Activated CD4-positive, alpha-beta T cell treated with anti-CD3 and anti-CD28 coated beads, Interleukin-2, amount 10 ng/mL, durations not matched to agents 24 days and 14 days (primary cell): ENCODE results near the gene FAM161A. TPM values are rescaled to one million over a fixed set of nuclear protein-coding genes. Genes with fewer than 3 reads are reported as not detected.

Experiments used
- DNase-seq: peaks from one replicate; pipeline ENCODE4 v3.0.0; 2022
- H3K27ac Mint-ChIP-seq: one replicate; pipeline ENCODE4 v1.8.0; 2022; ENCODE audit warnings: mild to moderate bottlenecking, mixed read lengths
- H3K27me3 Mint-ChIP-seq: one replicate; pipeline ENCODE4 v1.8.0; 2022; ENCODE audit warnings: mixed read lengths
- H3K36me3 Mint-ChIP-seq: one replicate; pipeline ENCODE4 v1.8.0; 2022; ENCODE audit warnings: low read depth, mild to moderate bottlenecking, mixed read lengths
- H3K4me1 Mint-ChIP-seq: one replicate; pipeline ENCODE4 v1.8.0; 2021; ENCODE audit warnings: mixed read lengths
- H3K4me3 Mint-ChIP-seq: one replicate; pipeline ENCODE4 v1.8.0; 2022; ENCODE audit warnings: mild to moderate bottlenecking, moderate library complexity, mixed read lengths
- H3K9me3 Mint-ChIP-seq: one replicate; pipeline ENCODE4 v1.8.0; 2021; ENCODE audit warnings: mixed read lengths
- intact Hi-C: fragments of 100-400 bp; cut with micrococcal nuclease; formaldehyde crosslinking; loops from one replicate; pipeline ENCODE4 v1.15.1; 2023
- total RNA-seq: library from RNA; stranded (reverse); gene quantifications from 2 replicates; pipeline ENCODE4 v1.2.3, GENCODE V29; 2022

Gene FAM161A
- total RNA-seq, 1 donor from 2014 or later, result 4.5 TPM

- Mint-ChIP-seq H3K9me3 (no peaks in the 10 kb centered on the region), H3K36me3 (no peaks in the 10 kb centered on the region), H3K4me3 (no peak overlapping the region), H3K27me3 (peaks cover 12% of the 10 kb centered on the region), H3K4me1 (peaks cover 5% of the 10 kb centered on the region), H3K27ac (no peak overlapping the region)
- intact Hi-C loops, result no loop called here
- no peak for DNase-seq
These were observed 63.9 kb downstream of the FAM161A start for GRCh38 chr2:61789807-61790602.

DNA sequence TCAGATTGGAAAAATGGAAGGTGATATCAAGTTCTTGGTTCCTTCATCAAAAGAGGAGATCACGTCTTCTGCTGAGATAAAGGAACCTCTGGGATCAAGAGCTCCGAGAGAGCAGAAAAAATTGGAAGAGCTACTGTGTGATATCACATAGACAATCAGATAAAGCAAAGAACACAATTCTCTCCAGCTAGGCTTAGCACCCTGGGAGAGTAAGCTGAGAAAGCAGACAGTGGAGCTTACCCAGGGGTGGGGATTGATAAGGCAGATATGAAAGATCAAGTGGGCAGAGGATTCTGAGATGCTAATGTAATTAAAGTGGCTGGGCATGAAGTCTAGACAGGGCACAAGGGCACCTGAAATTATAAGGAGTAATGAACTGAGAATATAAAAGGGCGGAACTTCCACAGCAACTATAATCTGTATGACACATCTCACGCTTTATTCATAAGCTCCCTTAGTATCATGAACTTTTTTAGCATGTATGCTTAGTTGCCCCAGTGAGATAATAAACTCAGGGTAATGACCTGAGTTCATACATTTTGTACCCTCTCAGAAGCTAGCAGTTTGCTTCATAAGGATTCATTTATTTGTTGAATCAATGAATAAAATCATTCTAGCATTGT is 65.8 kb downstream of the FAM161A start:
- H3K27ac Mint-ChIP-seq, result no peak overlapping the region
- H3K27me3 Mint-ChIP-seq, result peaks cover 8% of the 10 kb centered on the region
- H3K9me3 Mint-ChIP-seq, result no peaks in the 10 kb centered on the region
- DNase-seq, result no peak
- intact Hi-C loops, result no loop called here
- no peaks in the 10 kb centered on the region for H3K4me1 Mint-ChIP-seq
- H3K36me3 Mint-ChIP-seq, result no peaks in the 10 kb centered on the region
- no peak overlapping the region for H3K4me3 Mint-ChIP-seq

DNA sequence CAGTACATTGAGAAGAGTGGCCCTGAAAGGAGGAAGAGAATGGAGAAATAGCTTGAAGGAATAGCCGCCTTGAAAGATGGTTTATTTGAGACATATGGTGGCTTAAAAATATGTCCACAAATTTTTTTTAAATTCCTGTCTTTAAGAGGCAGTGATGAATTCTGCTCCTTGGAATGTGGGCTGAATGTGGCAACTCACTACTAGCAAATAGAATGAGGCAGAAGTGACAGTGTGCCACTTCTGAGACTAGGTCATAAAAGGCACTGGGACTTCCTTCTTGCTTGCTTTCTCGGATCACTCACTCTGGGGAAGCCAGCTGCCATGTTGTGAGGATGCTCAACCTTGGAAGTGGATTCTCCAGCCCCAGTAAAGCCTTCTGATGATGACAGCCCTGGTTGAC is 67.0 kb downstream of the FAM161A start:
- Mint-ChIP-seq H3K27me3 (peaks cover 8% of the 10 kb centered on the region), H3K4me1 (no peaks in the 10 kb centered on the region), H3K4me3 (no peak overlapping the region), H3K9me3 (no peaks in the 10 kb centered on the region), H3K27ac (no peak overlapping the region), H3K36me3 (no peaks in the 10 kb centered on the region)
- DNase-seq, result no peak
- intact Hi-C loops, result no loop called here

- intact Hi-C loops, result no loop called here
- Mint-ChIP-seq H3K9me3 (peaks cover 4% of the 10 kb centered on the region), H3K4me1 (no peaks in the 10 kb centered on the region), H3K27ac (no peak overlapping the region), H3K4me3 (no peak overlapping the region), H3K36me3 (no peaks in the 10 kb centered on the region), H3K27me3 (peaks cover 8% of the 10 kb centered on the region)
- no peak for DNase-seq
These were observed 68.3 kb downstream of the FAM161A start for GRCh38 chr2:61785583-61785982.

- intact Hi-C loops, result no loop called here
- Mint-ChIP-seq H3K9me3 (peaks cover 6% of the 10 kb centered on the region), H3K27ac (no peak overlapping the region)
These were observed 69.2 kb downstream of the FAM161A start for GRCh38 chr2:61784643-61785042.

DNA sequence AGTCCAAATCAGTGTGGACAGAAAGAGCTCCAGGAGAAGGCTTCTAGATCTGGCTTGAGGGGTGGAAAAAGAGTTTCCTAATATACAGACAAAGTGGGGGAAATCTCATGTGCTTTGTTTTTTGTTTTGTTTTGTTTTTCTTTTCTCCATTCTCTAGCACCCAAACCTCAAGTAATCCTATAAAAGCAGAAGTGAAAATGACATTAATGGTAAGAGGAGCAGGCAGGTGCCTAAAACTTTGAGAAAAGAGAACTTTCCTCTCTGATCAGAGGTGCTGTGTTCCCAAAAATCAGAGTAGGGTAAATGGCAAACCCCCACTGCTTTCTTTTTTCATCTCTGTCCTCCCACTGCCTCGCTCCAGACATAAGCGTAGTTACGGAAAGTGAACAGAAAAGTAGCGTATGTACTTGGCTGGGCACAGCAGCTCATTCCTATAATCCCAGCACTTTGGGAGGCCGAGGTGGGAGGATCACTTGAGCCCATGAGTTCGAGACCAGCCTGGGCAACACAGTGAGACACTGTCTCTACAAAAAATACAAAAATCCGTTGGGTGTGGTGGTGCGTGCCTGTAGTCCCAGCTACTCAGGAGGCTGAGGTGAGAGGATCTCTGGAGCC is 77.8 kb downstream of the FAM161A start:
- Mint-ChIP-seq H3K27me3 (peaks cover 19% of the 10 kb centered on the region), H3K4me1 (no peaks in the 10 kb centered on the region), H3K27ac (no peak overlapping the region), H3K36me3 (no peaks in the 10 kb centered on the region), H3K4me3 (no peak overlapping the region), H3K9me3 (peaks cover 6% of the 10 kb centered on the region)
- intact Hi-C loops, result no loop called here
- no peak for DNase-seq

More at GRCh38 chr2:61784643-61785042, 69.2 kb downstream of the FAM161A start:
- H3K36me3 Mint-ChIP-seq, result no peaks in the 10 kb centered on the region
- H3K4me1 Mint-ChIP-seq, result no peaks in the 10 kb centered on the region
- no peak overlapping the region for H3K4me3 Mint-ChIP-seq
- no peak for DNase-seq
- peaks cover 10% of the 10 kb centered on the region for H3K27me3 Mint-ChIP-seq

Other genes with a start within 250 kb of the FAM161A start
- 398 and 407 TPM in 2 replicates for gene CCT4, start 34.6 kb upstream of the FAM161A start, total RNA-seq
- gene COMMD1, start 51.6 kb upstream of the FAM161A start, total RNA-seq, result 27.2 and 27.6 TPM in 2 replicates